Tibial nerve (tissue), 4 donors: ENCODE measurements around the gene TTC31.

Experiments used
- EP300 ChIP-seq, 2 donors: sonication (generic); formaldehyde crosslinking; IDR thresholded peaks; one replicate each; pipeline ENCODE4 v1.6.1; 2017; ENCODE audit warnings: antibody characterized with exemption in 2 of 2, mild to moderate bottlenecking in 1 of 2
- POLR2A ChIP-seq, 2 donors: fragments of 450-650 bp; IDR thresholded peaks; one replicate each; pipeline ENCODE4 v1.6.1; 2017; ENCODE audit warnings: antibody characterized with exemption in 2 of 2, mild to moderate bottlenecking in 2 of 2, moderate library complexity in 2 of 2
- TF ChIP-seq, protein P1 (sequence below), 5 experiments: fragments of 200-600 bp in 3 of 5; fragments of 450-650 bp in 2 of 5; sonication (generic) in 3 of 5; IDR thresholded peaks; one replicate each; pipeline ENCODE4 v1.5.1; 2016 to 2019; ENCODE audit warnings: antibody characterized with exemption in 5 of 5, mild to moderate bottlenecking in 3 of 5, moderate library complexity in 2 of 5

GRCh38 chr2:74458132-74458937 lies 24.5 kb upstream of the TTC31 start, which contains the start of gene WBP1:
- TF ChIP-seq, protein P1, sequence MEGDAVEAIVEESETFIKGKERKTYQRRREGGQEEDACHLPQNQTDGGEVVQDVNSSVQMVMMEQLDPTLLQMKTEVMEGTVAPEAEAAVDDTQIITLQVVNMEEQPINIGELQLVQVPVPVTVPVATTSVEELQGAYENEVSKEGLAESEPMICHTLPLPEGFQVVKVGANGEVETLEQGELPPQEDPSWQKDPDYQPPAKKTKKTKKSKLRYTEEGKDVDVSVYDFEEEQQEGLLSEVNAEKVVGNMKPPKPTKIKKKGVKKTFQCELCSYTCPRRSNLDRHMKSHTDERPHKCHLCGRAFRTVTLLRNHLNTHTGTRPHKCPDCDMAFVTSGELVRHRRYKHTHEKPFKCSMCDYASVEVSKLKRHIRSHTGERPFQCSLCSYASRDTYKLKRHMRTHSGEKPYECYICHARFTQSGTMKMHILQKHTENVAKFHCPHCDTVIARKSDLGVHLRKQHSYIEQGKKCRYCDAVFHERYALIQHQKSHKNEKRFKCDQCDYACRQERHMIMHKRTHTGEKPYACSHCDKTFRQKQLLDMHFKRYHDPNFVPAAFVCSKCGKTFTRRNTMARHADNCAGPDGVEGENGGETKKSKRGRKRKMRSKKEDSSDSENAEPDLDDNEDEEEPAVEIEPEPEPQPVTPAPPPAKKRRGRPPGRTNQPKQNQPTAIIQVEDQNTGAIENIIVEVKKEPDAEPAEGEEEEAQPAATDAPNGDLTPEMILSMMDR (IDR thresholded peaks at IDR 0.05), result peak in 2 of 5 experiments; percentile 58 to 67
- TF ChIP-seq EP300 (IDR thresholded peaks at IDR 0.05), result peak; percentile 52 to 73
- peak; percentile 26 to 58 for TF ChIP-seq POLR2A (IDR thresholded peaks at IDR 0.05)
